ENCODE data around the gene FLNC. TPM values are rescaled to one million over a fixed set of nuclear protein-coding genes. Genes with fewer than 3 reads are reported as not detected.

FLNC gene
- total and polyA plus RNA-seq, 2 of the 13 experiments (the other 11 are each of a cell fraction or from before 2014, with no cell fraction given), result 0.02 TPM; not detected in 1

DNA sequence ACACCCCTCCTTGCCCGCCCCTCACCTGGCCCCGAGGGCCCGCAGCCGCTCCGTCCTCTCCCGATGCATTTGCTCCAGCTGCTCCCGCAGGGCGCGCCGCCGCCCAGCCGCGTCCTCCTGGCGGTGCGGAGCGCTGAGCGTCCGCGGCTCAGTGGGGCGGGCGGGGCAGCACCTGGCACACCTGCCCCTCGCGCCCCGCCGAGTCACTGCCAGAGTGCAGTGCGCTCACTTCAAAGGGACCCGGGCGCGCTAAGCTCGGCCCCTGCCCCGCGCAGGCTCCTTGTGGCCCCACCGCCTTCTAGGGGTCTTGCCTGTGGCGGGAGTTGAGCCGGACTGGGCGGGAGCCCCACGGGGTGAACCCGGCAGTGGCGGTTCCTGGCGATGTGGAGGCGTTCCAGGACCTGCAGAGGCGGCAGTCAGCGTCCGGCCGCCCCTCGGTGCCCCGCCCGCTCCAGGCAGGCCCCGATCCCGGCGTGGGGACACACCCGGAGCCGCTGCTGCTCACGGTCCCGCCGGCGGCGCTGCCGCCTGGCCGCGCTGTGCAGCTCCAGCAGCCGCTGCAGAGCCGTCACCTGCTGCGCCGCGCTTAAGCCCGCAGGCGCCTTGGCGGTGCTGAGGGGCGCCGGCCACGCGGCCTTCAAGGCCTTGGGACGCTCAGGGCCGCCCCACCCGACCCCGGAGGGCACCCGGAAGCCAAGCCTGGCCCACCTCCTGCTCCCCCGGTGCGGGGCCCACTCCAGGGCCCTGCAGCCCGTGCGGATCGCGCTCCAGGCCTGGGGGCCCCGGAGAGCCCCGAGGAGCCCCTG lies 39.1 kb downstream of the FLNC start (continued):
- TF ChIP-seq, protein P1, sequence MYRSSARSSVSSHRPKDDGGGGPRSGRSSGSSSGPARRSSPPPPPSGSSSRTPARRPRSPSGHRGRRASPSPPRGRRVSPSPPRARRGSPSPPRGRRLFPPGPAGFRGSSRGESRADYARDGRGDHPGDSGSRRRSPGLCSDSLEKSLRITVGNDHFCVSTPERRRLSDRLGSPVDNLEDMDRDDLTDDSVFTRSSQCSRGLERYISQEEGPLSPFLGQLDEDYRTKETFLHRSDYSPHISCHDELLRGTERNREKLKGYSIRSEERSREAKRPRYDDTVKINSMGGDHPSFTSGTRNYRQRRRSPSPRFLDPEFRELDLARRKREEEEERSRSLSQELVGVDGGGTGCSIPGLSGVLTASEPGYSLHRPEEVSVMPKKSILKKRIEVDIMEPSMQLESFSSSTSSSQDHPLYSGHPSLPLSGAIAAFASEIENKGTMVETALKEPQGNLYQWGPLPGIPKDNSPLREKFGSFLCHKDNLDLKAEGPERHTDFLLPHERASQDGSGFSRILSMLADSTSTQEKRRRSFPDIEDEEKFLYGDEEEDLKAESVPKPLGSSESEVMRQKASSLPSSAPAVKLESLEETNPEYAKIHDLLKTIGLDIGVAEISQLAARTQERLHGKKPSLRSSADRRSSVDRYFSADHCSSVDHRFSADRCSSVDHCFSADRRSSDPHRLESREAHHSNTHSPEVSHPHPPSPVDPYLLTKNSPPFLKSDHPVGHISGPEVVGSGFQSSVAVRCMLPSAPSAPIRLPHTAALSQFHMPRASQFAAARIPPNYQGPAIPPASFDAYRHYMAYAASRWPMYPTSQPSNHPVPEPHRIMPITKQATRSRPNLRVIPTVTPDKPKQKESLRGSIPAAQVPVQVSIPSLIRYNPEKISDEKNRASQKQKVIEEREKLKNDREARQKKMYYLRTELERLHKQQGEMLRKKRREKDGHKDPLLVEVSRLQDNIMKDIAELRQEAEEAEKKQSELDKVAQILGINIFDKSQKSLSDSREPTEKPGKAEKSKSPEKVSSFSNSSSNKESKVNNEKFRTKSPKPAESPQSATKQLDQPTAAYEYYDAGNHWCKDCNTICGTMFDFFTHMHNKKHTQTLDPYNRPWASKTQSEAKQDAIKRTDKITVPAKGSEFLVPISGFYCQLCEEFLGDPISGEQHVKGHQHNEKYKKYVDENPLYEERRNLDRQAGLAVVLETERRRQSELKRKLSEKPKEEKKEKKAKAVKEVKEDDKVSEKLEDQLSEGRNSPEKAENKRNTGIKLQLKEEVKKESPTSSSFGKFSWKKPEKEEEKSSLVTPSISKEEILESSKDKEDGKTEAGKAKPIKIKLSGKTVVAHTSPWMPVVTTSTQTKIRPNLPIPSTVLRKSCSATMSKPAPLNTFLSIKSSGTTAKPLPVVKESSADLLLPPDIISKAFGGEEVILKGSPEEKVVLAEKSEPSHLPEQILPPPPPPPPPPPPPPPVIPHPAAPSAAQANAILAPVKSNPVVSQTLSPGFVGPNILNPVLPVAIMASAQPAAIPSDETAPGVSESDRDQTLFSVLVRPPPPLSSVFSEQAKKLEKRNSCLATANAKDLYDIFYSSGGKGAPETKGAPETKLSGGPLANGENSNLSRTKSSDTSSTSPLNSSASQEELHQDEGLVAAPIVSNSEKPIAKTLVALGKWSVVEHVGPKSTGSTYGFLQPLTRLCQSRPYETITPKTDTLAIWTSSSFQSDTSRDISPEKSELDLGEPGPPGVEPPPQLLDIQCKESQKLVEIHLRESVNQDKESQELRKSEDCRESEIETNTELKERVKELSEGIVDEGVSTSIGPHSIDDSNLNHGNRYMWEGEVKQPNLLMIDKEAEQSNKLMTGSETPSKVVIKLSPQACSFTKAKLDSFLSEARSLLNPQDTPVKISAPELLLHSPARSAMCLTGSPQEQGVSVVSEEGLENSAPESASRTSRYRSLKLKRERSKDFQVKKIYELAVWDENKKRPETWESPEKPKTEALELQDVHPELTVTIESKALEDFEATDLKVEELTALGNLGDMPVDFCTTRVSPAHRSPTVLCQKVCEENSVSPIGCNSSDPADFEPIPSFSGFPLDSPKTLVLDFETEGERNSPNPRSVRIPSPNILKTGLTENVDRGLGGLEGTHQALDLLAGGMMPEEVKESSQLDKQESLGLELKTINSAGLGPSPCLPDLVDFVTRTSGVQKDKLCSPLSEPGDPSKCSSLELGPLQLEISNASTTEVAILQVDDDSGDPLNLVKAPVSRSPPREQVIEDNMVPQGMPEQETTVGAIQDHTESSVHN (CRISPR knock-in tag; IDR thresholded peaks at IDR 0.05), result no peak
- TF ChIP-seq MBNL3 (CRISPR knock-in tag; conservative IDR thresholded peaks at IDR 0.05) (no peak), PHF5A (CRISPR knock-in tag; IDR thresholded peaks at IDR 0.05; ENCODE audit: low read depth, unreplicated experiment) (no peak), XRCC5 (optimal IDR thresholded peaks at IDR 0.05; ENCODE audit: low read length) (no peak), NFYC (CRISPR knock-in tag; IDR thresholded peaks at IDR 0.05) (no peak), SNAPC2 (CRISPR knock-in tag; IDR thresholded peaks at IDR 0.05) (no peak)
- TF ChIP-seq, protein P2, sequence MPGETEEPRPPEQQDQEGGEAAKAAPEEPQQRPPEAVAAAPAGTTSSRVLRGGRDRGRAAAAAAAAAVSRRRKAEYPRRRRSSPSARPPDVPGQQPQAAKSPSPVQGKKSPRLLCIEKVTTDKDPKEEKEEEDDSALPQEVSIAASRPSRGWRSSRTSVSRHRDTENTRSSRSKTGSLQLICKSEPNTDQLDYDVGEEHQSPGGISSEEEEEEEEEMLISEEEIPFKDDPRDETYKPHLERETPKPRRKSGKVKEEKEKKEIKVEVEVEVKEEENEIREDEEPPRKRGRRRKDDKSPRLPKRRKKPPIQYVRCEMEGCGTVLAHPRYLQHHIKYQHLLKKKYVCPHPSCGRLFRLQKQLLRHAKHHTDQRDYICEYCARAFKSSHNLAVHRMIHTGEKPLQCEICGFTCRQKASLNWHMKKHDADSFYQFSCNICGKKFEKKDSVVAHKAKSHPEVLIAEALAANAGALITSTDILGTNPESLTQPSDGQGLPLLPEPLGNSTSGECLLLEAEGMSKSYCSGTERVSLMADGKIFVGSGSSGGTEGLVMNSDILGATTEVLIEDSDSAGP (CRISPR knock-in tag; IDR thresholded peaks at IDR 0.05; ENCODE audit: borderline replicate concordance), result peak; percentile 50; the same call in 1 of the 2 replicates
- TF ChIP-seq, protein P3, sequence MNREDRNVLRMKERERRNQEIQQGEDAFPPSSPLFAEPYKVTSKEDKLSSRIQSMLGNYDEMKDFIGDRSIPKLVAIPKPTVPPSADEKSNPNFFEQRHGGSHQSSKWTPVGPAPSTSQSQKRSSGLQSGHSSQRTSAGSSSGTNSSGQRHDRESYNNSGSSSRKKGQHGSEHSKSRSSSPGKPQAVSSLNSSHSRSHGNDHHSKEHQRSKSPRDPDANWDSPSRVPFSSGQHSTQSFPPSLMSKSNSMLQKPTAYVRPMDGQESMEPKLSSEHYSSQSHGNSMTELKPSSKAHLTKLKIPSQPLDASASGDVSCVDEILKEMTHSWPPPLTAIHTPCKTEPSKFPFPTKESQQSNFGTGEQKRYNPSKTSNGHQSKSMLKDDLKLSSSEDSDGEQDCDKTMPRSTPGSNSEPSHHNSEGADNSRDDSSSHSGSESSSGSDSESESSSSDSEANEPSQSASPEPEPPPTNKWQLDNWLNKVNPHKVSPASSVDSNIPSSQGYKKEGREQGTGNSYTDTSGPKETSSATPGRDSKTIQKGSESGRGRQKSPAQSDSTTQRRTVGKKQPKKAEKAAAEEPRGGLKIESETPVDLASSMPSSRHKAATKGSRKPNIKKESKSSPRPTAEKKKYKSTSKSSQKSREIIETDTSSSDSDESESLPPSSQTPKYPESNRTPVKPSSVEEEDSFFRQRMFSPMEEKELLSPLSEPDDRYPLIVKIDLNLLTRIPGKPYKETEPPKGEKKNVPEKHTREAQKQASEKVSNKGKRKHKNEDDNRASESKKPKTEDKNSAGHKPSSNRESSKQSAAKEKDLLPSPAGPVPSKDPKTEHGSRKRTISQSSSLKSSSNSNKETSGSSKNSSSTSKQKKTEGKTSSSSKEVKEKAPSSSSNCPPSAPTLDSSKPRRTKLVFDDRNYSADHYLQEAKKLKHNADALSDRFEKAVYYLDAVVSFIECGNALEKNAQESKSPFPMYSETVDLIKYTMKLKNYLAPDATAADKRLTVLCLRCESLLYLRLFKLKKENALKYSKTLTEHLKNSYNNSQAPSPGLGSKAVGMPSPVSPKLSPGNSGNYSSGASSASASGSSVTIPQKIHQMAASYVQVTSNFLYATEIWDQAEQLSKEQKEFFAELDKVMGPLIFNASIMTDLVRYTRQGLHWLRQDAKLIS (CRISPR knock-in tag; IDR thresholded peaks at IDR 0.05), result no peak
- TF ChIP-seq, protein P4, sequence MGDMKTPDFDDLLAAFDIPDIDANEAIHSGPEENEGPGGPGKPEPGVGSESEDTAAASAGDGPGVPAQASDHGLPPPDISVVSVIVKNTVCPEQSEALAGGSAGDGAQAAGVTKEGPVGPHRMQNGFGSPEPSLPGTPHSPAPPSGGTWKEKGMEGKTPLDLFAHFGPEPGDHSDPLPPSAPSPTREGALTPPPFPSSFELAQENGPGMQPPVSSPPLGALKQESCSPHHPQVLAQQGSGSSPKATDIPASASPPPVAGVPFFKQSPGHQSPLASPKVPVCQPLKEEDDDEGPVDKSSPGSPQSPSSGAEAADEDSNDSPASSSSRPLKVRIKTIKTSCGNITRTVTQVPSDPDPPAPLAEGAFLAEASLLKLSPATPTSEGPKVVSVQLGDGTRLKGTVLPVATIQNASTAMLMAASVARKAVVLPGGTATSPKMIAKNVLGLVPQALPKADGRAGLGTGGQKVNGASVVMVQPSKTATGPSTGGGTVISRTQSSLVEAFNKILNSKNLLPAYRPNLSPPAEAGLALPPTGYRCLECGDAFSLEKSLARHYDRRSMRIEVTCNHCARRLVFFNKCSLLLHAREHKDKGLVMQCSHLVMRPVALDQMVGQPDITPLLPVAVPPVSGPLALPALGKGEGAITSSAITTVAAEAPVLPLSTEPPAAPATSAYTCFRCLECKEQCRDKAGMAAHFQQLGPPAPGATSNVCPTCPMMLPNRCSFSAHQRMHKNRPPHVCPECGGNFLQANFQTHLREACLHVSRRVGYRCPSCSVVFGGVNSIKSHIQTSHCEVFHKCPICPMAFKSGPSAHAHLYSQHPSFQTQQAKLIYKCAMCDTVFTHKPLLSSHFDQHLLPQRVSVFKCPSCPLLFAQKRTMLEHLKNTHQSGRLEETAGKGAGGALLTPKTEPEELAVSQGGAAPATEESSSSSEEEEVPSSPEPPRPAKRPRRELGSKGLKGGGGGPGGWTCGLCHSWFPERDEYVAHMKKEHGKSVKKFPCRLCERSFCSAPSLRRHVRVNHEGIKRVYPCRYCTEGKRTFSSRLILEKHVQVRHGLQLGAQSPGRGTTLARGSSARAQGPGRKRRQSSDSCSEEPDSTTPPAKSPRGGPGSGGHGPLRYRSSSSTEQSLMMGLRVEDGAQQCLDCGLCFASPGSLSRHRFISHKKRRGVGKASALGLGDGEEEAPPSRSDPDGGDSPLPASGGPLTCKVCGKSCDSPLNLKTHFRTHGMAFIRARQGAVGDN (CRISPR knock-in tag; IDR thresholded peaks at IDR 0.05), result peak; percentile 83
